K562 (cell line): ENCODE data around the gene IL1R1. TPM values are rescaled to one million over a fixed set of nuclear protein-coding genes. Genes with fewer than 3 reads are reported as not detected.

Source experiments
- ATAC-seq: fragments of 200-7000 bp; cut with Tn5 transposase; 3 replicates; pipeline ENCODE4 v1.9.1; 2020; ENCODE audit warnings: moderate library complexity
- BruUV-seq: library from RNA; stranded (reverse); fragments of 400-500 nt; replicated peaks from 2 replicates; lab custom pipeline; 2021; lab: Mats Ljungman, UMichigan
- CTCF ChIA-PET: fragments of 300-600 bp; formaldehyde crosslinking; extraction: SDS; loops from one replicate; lab custom pipeline; 2021; ENCODE audit warnings: low intra/inter-chr PET ratio; lab: Yijun Ruan, JAX
- POLR2A ChIA-PET: fragments of 300-600, 350-650 bp; sonication (Branson Sonifier 250); formaldehyde crosslinking; extraction: SDS; loops from one replicate; lab custom pipeline; 2021; ENCODE audit warnings: antibody characterized with exemption, inconsistent platforms; lab: Yijun Ruan, JAX
- DNase-seq, 4 experiments: peaks; one replicate each; pipeline versions ENCODE4 v3.0.0 to v3.0.0-alpha.2; 2011 to 2018; ENCODE audit warnings: low spot score in 3 of 4, mixed read lengths in 3 of 4; ENCODE audit errors: extremely low read depth in 1 of 4
- FAIRE-seq: peaks from 2 replicates; lab custom pipeline; 2011; peaks lifted over from hg19 to GRCh38; lab: Jason Lieb, UNC
- H2AFZ ChIP-seq: 2 replicates; pipeline ENCODE4 v1.6.0; 2011; ENCODE audit warnings: low read depth, low read length, control low read depth, inconsistent platforms
- H3K27ac ChIP-seq: fragments of 200-600 bp; 3 replicates; pipeline ENCODE4 v1.8.0; 2011; ENCODE audit warnings: low read depth, mild to moderate bottlenecking, control low read depth, inconsistent platforms, low read length, moderate library complexity, mixed read lengths; ENCODE audit errors: extremely low read depth
- H3K27me3 ChIP-seq, 2 experiments: fragments of 300-600 bp in 1 of 2; 2 replicates in 1 of 2; 3 replicates in 1 of 2; pipeline versions ENCODE4 v1.6.0 to v1.8.0; 2011; ENCODE audit warnings: inconsistent platforms in 2 of 2, low read length in 2 of 2, mild to moderate bottlenecking in 1 of 2, mixed read lengths in 1 of 2, moderate library complexity in 1 of 2; ENCODE audit not compliant: control insufficient read depth in 2 of 2, insufficient read depth in 2 of 2
- H3K36me3 ChIP-seq: fragments of 300-600 bp; 3 replicates; pipeline ENCODE4 v1.8.0; 2011; ENCODE audit warnings: mild to moderate bottlenecking, low read length, inconsistent platforms; ENCODE audit not compliant: control insufficient read depth, insufficient read depth
- H3K4me1 ChIP-seq, 2 experiments: fragments of 200-600 bp in 1 of 2; replicated peaks in 1 of 2; 2 replicates in 1 of 2; 3 replicates in 1 of 2; pipeline versions ENCODE4 v1.5.1 to v1.8.0; 2011; ENCODE audit warnings: inconsistent platforms in 2 of 2, low read length in 2 of 2, mild to moderate bottlenecking in 1 of 2, mixed read lengths in 1 of 2, moderate library complexity in 1 of 2; ENCODE audit not compliant: control insufficient read depth in 2 of 2, insufficient read depth in 2 of 2
- H3K4me2 ChIP-seq: 2 replicates; pipeline ENCODE4 v1.6.1; 2011; ENCODE audit warnings: low read length, control low read depth, inconsistent platforms, mixed read lengths; ENCODE audit not compliant: insufficient read depth
- H3K4me3 ChIP-seq: fragments of 200-600 bp; sonication (generic), shearing (Covaris generic); 2 replicates; pipeline ENCODE4 v1.5.1; 2016; ENCODE audit warnings: control low read depth, inconsistent platforms
- H3K79me2 ChIP-seq: fragments of 200-600 bp; 3 replicates; pipeline ENCODE4 v1.8.0; 2011; ENCODE audit warnings: low read length, inconsistent platforms; ENCODE audit not compliant: control insufficient read depth, insufficient read depth
- H3K9ac ChIP-seq, 2 experiments: 2 replicates each; pipeline versions ENCODE4 v1.6.0 to v1.6.1; 2011; ENCODE audit warnings: low read depth in 2 of 2, low read length in 2 of 2, control low read depth in 1 of 2, inconsistent platforms in 1 of 2, mild to moderate bottlenecking in 1 of 2, mixed read lengths in 1 of 2; ENCODE audit not compliant: insufficient read depth in 1 of 2
- H3K9me1 ChIP-seq: one replicate; pipeline ENCODE4 v1.6.0; 2011; ENCODE audit warnings: inconsistent platforms, mild to moderate bottlenecking, low read length, moderate library complexity; ENCODE audit not compliant: control insufficient read depth, insufficient read depth
- H3K9me3 ChIP-seq: replicated peaks from 2 replicates; pipeline ENCODE4 v1.5.1; 2011; ENCODE audit warnings: low read depth, low read length, inconsistent platforms; ENCODE audit not compliant: control insufficient read depth, insufficient read depth
- H4K20me1 ChIP-seq: replicated peaks from 2 replicates; pipeline ENCODE4 v1.6.1; 2011; ENCODE audit warnings: low read length, inconsistent platforms, mixed read lengths; ENCODE audit not compliant: control insufficient read depth, insufficient read depth
- ESRRB ChIP-seq: fragments of 250-450 bp; sonication (Bioruptor Pico); IDR thresholded peaks from 2 replicates; pipeline ENCODE4 v1.5.0; 2020; ENCODE audit warnings: mild to moderate bottlenecking, moderate library complexity, borderline replicate concordance
- MCM5 ChIP-seq: fragments of 450-650 bp; IDR thresholded peaks from 2 replicates; pipeline ENCODE4 v1.6.1; 2016; ENCODE audit warnings: low read depth
- SIN3A ChIP-seq, 2 experiments: fragments of 150-350 bp in 1 of 2; IDR thresholded peaks; 2 replicates each; pipeline ENCODE4 v1.6.1; 2011 to 2016; ENCODE audit warnings: borderline replicate concordance in 2 of 2, low read depth in 2 of 2, low read length in 2 of 2, mild to moderate bottlenecking in 2 of 2, moderate library complexity in 2 of 2; ENCODE audit not compliant: control insufficient read depth in 1 of 2
- STAT5A ChIP-seq: IDR thresholded peaks from 2 replicates; pipeline ENCODE4 v1.6.1; 2012; ENCODE audit warnings: low read length, inconsistent platforms, borderline replicate concordance
- ZFX ChIP-seq: sonication (generic); formaldehyde crosslinking; IDR thresholded peaks from 2 replicates; pipeline ENCODE4 v1.8.0; 2022; ENCODE audit warnings: mild to moderate bottlenecking, missing genetic modification reagents, moderate library complexity
- ZNF766 ChIP-seq: fragments of 200-800 bp; sonication (Bioruptor generic); conservative IDR thresholded peaks from 2 replicates; pipeline ENCODE4 v1.6.1; 2016; ENCODE audit warnings: missing genetic modification characterization, missing compliant biosample characterization
- WGBS: fragments of 100-300 bp; shearing (Covaris generic); methylation state at CpG from one replicate; pipeline ENCODE4 v1.1.6; 2016; ENCODE audit warnings: low coverage, mixed read lengths; ENCODE audit not compliant: insufficient coverage; ENCODE audit errors: missing lambda C conversion rate; 5-methylcytosine and 5-hydroxymethylcytosine counted together
- in situ Hi-C: fragments of 300-500 bp; cut with MboI; formaldehyde crosslinking; loops from 4 replicates; pipeline ENCODE4 v1.15.0; 2018; ENCODE audit warnings: inconsistent platforms, mixed read lengths
- intact Hi-C: fragments of 100-400 bp; cut with micrococcal nuclease; formaldehyde crosslinking; loops from 2 replicates; pipeline ENCODE4 v1.14.2; 2022
- polyA plus RNA-seq, 8 experiments: library from polyadenylated mRNA; depleted of rRNA in 4 of 8; stranded (reverse) in 5 of 8; unstranded in 3 of 8; fragments of >200 nt; fragmentation: Nextera tagmentation in 2 of 8; fragmentation: Illumina TruSeq in 1 of 8; extraction: Ambion mirVana in 2 of 8; extraction: Trizol in 1 of 8; gene quantifications; 2 replicates each; pipeline versions ENCODE4 v1.2.1 to v1.2.3, GENCODE V29; 2011 to 2014; ENCODE audit warnings: inconsistent platforms in 1 of 8, missing spikeins in 1 of 8
- total RNA-seq, 7 experiments: library from RNA; depleted of rRNA in 6 of 7; stranded (reverse); fragments of >200 nt in 6 of 7; fragmentation: Illumina TruSeq in 2 of 7; extraction: Trizol in 2 of 7; gene quantifications; 2 replicates each; pipeline versions ENCODE4 v1.2.1 to v1.2.3, GENCODE V29; 2011 to 2021; ENCODE audit warnings: low replicate concordance in 1 of 7
- TF ChIP-seq, protein P1 (sequence below): fragments of 150-350 bp; IDR thresholded peaks from 2 replicates; pipeline ENCODE4 v1.6.1; 2014; ENCODE audit warnings: low read depth, mild to moderate bottlenecking, low read length, borderline replicate concordance
- TF ChIP-seq, protein P2 (sequence below): IDR thresholded peaks from 2 replicates; pipeline ENCODE4 v1.6.1; 2014; ENCODE audit warnings: antibody characterized with exemption
- TF ChIP-seq, protein P3 (sequence below): sonication (generic); formaldehyde crosslinking; IDR thresholded peaks from 2 replicates; pipeline ENCODE4 v1.8.1; 2023; ENCODE audit warnings: mild to moderate bottlenecking, missing genetic modification reagents

Gene IL1R1
- total and polyA plus RNA-seq, 9 of the 15 experiments (the other 6 are each of a cell fraction or from before 2014, with no cell fraction given) = 0.81 to 3.9 (median 1.6) TPM

DNA sequence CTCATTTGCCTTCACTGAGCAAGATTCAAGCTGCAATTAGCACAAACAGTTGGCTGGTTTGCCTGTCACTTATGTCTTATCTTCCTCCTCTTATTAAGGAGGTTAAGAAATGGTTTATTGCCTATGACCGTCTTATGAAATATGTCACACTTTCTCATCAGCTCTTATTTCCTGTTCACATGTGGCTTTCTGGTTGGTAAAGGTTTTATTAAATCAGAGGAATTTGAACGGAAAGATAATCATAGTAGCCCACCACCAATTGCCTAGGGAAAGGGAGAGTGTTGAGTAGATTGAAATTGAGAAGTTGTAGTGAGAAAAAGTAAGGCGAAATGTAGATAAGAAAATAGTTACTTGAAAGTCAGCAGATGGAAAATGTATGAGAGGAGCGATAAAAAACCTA is 4.2 kb upstream of the IL1R1 start (continued):
- TF ChIP-seq, protein P1, sequence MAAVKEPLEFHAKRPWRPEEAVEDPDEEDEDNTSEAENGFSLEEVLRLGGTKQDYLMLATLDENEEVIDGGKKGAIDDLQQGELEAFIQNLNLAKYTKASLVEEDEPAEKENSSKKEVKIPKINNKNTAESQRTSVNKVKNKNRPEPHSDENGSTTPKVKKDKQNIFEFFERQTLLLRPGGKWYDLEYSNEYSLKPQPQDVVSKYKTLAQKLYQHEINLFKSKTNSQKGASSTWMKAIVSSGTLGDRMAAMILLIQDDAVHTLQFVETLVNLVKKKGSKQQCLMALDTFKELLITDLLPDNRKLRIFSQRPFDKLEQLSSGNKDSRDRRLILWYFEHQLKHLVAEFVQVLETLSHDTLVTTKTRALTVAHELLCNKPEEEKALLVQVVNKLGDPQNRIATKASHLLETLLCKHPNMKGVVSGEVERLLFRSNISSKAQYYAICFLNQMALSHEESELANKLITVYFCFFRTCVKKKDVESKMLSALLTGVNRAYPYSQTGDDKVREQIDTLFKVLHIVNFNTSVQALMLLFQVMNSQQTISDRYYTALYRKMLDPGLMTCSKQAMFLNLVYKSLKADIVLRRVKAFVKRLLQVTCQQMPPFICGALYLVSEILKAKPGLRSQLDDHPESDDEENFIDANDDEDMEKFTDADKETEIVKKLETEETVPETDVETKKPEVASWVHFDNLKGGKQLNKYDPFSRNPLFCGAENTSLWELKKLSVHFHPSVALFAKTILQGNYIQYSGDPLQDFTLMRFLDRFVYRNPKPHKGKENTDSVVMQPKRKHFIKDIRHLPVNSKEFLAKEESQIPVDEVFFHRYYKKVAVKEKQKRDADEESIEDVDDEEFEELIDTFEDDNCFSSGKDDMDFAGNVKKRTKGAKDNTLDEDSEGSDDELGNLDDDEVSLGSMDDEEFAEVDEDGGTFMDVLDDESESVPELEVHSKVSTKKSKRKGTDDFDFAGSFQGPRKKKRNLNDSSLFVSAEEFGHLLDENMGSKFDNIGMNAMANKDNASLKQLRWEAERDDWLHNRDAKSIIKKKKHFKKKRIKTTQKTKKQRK = no peak

DNA sequence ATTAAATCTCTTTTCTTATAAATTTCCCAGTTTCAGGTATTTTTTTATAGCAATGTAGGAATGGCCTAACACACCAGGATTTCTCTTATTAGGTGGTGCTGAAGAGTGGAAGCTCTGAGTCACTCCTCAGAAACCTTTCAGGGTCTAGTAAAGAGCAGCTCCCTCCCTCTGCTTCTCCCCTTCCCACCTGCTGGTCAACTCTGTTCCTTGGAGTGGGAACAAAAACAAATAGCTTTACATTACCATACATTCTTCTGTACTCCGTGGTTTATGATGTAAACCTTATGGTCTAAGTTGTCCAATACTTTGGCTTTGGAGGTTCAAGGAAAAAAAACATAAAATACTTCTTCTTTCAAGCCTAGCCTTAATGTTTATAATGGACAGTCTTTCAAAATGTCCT is 2.7 kb upstream of the IL1R1 start:
- Histone ChIP-seq H3K36me3 (no peaks in the 10 kb centered on the region; the same call in 2 of the 3 replicates), H2AFZ (no peak overlapping the region), H4K20me1 (no peaks in the 10 kb centered on the region), H3K27ac (no peak overlapping the region), H3K27me3 (no peaks in the 10 kb centered on the region; a peak in 1 of 5 replicates), H3K9me1 (no peaks in the 10 kb centered on the region), H3K9ac (no peak overlapping the region), H3K4me1 (peaks cover 14 to 16% of the 10 kb centered on the region in 2 experiments), H3K9me3 (peaks cover 7% of the 10 kb centered on the region), H3K4me3 (no peak overlapping the region), H3K4me2 (no peak overlapping the region), H3K79me2 (no peaks in the 10 kb centered on the region)
- ATAC-seq (no peak), DNase-seq (no peak), FAIRE-seq (no peak)
- in situ Hi-C loops (no loop called here), intact Hi-C loops (no loop called here)
- CTCF ChIA-PET = no interaction called here
- no TSS peak for BruUV-seq
- POLR2A ChIA-PET = interaction anchor here (0.8 to 1.6 kb wide), 2 partner anchors 13 to 70 kb away, joined by 3 read pairs; no protein-coding TSS in a partner anchor
- 9% methylated on average over 1 of the region's 1 CpG for WGBS
- TF ChIP-seq STAT5A (no peak), SIN3A (IDR thresholded peaks at IDR 0.05; ENCODE audit: borderline replicate concordance in 2 of 2, control insufficient read depth in 1 of 2, low read depth in 2 of 2, low read length in 2 of 2) (no peak), ZFX (no peak), ESRRB (CRISPR knock-in tag) (no peak), MCM5 (no peak), ZNF766 (CRISPR knock-in tag) (no peak)
- TF ChIP-seq, protein P2, sequence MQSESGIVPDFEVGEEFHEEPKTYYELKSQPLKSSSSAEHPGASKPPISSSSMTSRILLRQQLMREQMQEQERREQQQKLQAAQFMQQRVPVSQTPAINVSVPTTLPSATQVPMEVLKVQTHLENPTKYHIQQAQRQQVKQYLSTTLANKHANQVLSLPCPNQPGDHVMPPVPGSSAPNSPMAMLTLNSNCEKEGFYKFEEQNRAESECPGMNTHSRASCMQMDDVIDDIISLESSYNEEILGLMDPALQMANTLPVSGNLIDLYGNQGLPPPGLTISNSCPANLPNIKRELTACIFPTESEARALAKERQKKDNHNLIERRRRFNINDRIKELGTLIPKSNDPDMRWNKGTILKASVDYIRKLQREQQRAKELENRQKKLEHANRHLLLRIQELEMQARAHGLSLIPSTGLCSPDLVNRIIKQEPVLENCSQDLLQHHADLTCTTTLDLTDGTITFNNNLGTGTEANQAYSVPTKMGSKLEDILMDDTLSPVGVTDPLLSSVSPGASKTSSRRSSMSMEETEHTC = no peak
- TF ChIP-seq, protein P3, sequence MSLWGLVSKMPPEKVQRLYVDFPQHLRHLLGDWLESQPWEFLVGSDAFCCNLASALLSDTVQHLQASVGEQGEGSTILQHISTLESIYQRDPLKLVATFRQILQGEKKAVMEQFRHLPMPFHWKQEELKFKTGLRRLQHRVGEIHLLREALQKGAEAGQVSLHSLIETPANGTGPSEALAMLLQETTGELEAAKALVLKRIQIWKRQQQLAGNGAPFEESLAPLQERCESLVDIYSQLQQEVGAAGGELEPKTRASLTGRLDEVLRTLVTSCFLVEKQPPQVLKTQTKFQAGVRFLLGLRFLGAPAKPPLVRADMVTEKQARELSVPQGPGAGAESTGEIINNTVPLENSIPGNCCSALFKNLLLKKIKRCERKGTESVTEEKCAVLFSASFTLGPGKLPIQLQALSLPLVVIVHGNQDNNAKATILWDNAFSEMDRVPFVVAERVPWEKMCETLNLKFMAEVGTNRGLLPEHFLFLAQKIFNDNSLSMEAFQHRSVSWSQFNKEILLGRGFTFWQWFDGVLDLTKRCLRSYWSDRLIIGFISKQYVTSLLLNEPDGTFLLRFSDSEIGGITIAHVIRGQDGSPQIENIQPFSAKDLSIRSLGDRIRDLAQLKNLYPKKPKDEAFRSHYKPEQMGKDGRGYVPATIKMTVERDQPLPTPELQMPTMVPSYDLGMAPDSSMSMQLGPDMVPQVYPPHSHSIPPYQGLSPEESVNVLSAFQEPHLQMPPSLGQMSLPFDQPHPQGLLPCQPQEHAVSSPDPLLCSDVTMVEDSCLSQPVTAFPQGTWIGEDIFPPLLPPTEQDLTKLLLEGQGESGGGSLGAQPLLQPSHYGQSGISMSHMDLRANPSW (CRISPR knock-in tag) = no peak
